Measurements from ENCODE around the gene OLIG3. TPM values are rescaled to one million over a fixed set of nuclear protein-coding genes. Genes with fewer than 3 reads are reported as not detected.

Gene OLIG3
- total RNA-seq, 4 donors from 2014 or later, result 0.29 TPM; not detected in 3

DNA sequence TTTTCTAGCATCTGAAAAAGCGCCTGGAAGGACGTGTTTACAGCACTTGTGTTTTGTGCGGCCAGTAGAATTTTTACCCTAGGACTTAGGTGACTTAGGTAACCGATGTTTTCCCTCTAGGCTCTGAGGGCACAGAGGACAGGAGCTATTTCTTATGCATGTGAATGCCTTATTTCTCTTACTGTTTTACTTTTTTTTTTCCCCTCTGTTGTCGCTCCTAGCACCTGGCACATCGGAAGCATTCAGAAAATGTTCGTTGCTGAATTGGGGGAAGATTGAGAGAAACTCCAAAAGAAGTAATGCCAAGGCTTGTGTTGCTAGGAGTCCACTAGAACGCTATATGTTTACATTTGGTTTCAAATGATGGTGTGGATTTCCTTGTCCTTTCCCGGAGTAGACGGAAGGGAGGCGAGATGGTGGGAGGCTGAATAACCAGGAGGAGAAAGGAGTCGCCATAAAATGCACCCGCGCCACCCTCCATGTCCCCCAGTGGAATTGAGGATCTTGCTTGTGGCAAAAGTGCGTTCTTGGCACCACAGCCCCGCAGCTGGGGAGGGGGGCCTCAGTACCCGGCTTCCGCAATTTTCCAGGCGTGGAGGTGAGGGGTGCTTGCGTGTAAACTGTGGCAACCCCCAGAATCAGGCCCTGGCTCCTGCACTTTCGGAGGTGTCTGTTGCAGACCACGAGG lies 6.9 kb downstream of the OLIG3 start:
- H3K4me3 ChIP-seq, result no peak overlapping the region
- H3K4me1 ChIP-seq, result peaks cover 21% of the 10 kb centered on the region
- no peaks in the 10 kb centered on the region for H3K9me3 ChIP-seq
- DNase-seq (ENCODE audit: low spot score in 2 of 2), result no peak
- WGBS, result 18% methylated on average over 22 of the region's 22 CpGs
- no peak overlapping the region for H3K27ac ChIP-seq
- H3K27me3 ChIP-seq, result peaks cover 100% of the 10 kb centered on the region
- H3K36me3 ChIP-seq, result no peaks in the 10 kb centered on the region
- TF ChIP-seq, protein P1, sequence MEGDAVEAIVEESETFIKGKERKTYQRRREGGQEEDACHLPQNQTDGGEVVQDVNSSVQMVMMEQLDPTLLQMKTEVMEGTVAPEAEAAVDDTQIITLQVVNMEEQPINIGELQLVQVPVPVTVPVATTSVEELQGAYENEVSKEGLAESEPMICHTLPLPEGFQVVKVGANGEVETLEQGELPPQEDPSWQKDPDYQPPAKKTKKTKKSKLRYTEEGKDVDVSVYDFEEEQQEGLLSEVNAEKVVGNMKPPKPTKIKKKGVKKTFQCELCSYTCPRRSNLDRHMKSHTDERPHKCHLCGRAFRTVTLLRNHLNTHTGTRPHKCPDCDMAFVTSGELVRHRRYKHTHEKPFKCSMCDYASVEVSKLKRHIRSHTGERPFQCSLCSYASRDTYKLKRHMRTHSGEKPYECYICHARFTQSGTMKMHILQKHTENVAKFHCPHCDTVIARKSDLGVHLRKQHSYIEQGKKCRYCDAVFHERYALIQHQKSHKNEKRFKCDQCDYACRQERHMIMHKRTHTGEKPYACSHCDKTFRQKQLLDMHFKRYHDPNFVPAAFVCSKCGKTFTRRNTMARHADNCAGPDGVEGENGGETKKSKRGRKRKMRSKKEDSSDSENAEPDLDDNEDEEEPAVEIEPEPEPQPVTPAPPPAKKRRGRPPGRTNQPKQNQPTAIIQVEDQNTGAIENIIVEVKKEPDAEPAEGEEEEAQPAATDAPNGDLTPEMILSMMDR (IDR thresholded peaks at IDR 0.05), result no peak
- no peak for TF ChIP-seq POLR2A (IDR thresholded peaks at IDR 0.05)
- TF ChIP-seq POLR2AphosphoS5 (IDR thresholded peaks at IDR 0.05), result no peak
- TF ChIP-seq EP300 (IDR thresholded peaks at IDR 0.05), result no peak

DNA sequence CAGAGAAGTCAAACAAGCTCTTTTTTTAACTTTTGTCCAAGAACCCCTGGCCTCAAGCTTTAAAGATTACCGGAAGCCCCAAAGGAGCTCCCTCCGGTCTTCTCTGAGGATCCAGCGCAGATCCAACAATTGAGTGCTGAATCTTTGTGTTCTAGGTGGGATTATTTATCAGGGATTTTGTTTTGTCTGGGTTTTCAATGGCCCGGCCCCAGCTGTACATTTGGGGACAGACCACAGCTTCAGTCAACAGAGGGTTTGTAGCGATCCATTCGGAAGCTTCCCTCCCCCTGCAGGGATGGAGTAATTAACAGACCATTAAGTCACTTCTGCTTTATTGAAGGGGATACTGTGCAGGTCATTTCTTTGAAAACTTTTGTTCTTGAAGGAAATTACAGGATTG lies 7.8 kb downstream of the OLIG3 start:
- H3K27me3 ChIP-seq, result peaks cover 96% of the 10 kb centered on the region
- 27% methylated on average over 6 of the region's 6 CpGs for WGBS
- TF ChIP-seq, protein P1 (IDR thresholded peaks at IDR 0.05), result no peak
- no peak for TF ChIP-seq EP300 (IDR thresholded peaks at IDR 0.05)
- no peak for TF ChIP-seq POLR2A (IDR thresholded peaks at IDR 0.05)
- no peak for TF ChIP-seq POLR2AphosphoS5 (IDR thresholded peaks at IDR 0.05)
- H3K36me3 ChIP-seq, result no peaks in the 10 kb centered on the region
- DNase-seq (ENCODE audit: low spot score in 2 of 2), result no peak
- no peak overlapping the region for H3K27ac ChIP-seq
- no peaks in the 10 kb centered on the region for H3K9me3 ChIP-seq
- H3K4me3 ChIP-seq, result no peak overlapping the region
- H3K4me1 ChIP-seq, result peaks cover 21% of the 10 kb centered on the region

DNA sequence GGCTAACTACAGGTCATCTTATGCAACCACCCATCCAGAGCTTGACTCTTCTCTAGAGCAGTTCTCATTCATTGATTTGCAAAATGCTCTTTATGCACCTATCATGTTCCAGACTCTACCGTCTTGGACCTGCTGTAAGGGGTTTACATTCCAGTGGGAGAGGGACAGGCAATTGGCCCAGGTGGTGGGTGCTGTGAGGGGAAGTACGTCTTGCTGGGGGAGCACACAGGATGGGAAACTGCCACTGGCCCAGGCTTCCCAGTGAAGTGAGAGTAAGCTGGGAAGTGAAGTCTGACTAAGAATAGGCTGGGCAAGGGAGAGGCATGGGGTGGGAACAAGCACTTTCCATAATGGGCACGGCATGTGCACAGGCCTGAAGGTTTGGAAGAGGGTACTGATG lies 13.8 kb downstream of the OLIG3 start:
- Histone ChIP-seq H3K27me3 (peaks cover 46% of the 10 kb centered on the region), H3K27ac (no peak overlapping the region), H3K4me3 (no peak overlapping the region), H3K36me3 (no peaks in the 10 kb centered on the region), H3K4me1 (no peaks in the 10 kb centered on the region), H3K9me3 (no peaks in the 10 kb centered on the region)
- 65% methylated on average over 3 of the region's 3 CpGs for WGBS
- DNase-seq (ENCODE audit: low spot score in 2 of 2), result no peak
- TF ChIP-seq POLR2A (IDR thresholded peaks at IDR 0.05) (no peak), POLR2AphosphoS5 (IDR thresholded peaks at IDR 0.05) (no peak), EP300 (IDR thresholded peaks at IDR 0.05) (no peak)
- TF ChIP-seq, protein P1 (IDR thresholded peaks at IDR 0.05), result no peak

DNA sequence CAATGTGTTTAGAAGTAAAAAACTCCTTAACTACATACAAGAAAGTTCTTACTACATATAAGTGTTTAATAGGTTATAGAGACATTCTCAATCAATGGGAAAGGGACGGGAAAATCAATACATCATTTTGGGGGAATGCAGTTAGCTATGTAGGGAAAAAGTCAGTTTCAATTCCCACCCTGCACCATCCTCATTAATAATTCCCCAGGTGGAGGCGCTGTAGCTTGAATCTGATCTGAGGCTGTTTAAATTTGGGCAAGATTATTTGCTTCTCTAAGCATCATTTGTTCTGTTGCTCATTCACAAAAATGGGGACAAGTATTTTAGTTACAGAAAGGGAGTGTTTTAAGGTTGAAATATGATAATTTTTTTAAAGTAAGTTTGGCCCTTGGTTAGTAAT lies 19.1 kb downstream of the OLIG3 start:
- no peak for TF ChIP-seq EP300 (IDR thresholded peaks at IDR 0.05)
- no peak for TF ChIP-seq POLR2AphosphoS5 (IDR thresholded peaks at IDR 0.05)
- TF ChIP-seq, protein P1 (IDR thresholded peaks at IDR 0.05), result no peak
- no peak for TF ChIP-seq POLR2A (IDR thresholded peaks at IDR 0.05)
- no peaks in the 10 kb centered on the region for H3K9me3 ChIP-seq
- H3K4me1 ChIP-seq, result no peaks in the 10 kb centered on the region
- H3K4me3 ChIP-seq, result no peak overlapping the region
- H3K27me3 ChIP-seq, result peaks cover 11% of the 10 kb centered on the region
- 62% methylated on average over 2 of the region's 2 CpGs for WGBS
- no peaks in the 10 kb centered on the region for H3K36me3 ChIP-seq
- H3K27ac ChIP-seq, result no peak overlapping the region
- no peak for DNase-seq (ENCODE audit: low spot score in 2 of 2)

DNA sequence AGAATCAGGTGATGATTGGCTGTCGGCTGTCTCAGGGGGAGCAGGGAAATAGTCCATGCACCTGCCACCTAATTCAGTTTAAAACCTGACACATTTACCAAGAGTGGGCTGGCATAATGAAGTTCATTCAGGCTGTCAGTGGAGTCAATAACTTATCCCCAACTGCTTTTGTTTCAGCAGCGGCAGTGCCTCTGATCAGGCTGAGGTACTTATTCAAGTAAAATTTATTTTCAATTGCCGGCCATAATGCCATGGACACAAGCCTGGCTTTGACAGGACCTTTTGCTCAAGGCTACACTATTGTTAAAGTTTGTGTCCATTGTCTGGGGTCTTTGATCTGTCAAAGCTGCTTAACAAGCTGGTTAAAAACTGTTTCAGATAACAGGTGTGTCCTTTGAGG lies 20.6 kb downstream of the OLIG3 start:
- H3K27me3 ChIP-seq, result peaks cover 11% of the 10 kb centered on the region
- no peak overlapping the region for H3K27ac ChIP-seq
- no peaks in the 10 kb centered on the region for H3K36me3 ChIP-seq
- 87% methylated on average over 3 of the region's 3 CpGs for WGBS
- TF ChIP-seq POLR2A (IDR thresholded peaks at IDR 0.05) (no peak), POLR2AphosphoS5 (IDR thresholded peaks at IDR 0.05) (no peak), EP300 (IDR thresholded peaks at IDR 0.05) (no peak)
- TF ChIP-seq, protein P1 (IDR thresholded peaks at IDR 0.05), result no peak
- H3K4me1 ChIP-seq, result no peaks in the 10 kb centered on the region
- H3K4me3 ChIP-seq, result no peak overlapping the region
- no peaks in the 10 kb centered on the region for H3K9me3 ChIP-seq
- DNase-seq (ENCODE audit: low spot score in 2 of 2), result no peak
